Jurkat, Clone E6-1 (cell line): Measurements from ENCODE around the gene KRAS.

Source experiments
- DNase-seq: peaks from one replicate; pipeline ENCODE4 v3.0.0-alpha.2; 2011; ENCODE audit warnings: low read depth, low spot score
- H3K4me3 ChIP-seq: 2 replicates; pipeline ENCODE4 v1.5.1; 2011; ENCODE audit warnings: mild to moderate bottlenecking, low read length, control low read depth, moderate library complexity

Gene KRAS

GRCh38 chr12:25207846-25208245 is 42.9 kb downstream of the KRAS start:
- no peak for DNase-seq

GRCh38 chr12:25207411-25207810 is 43.3 kb downstream of the KRAS start:
- no peak overlapping the region for H3K4me3 ChIP-seq
- DNase-seq: no peak

More at GRCh38 chr12:25207846-25208245, 42.9 kb downstream of the KRAS start:
- no peak overlapping the region for H3K4me3 ChIP-seq

- no peak for DNase-seq
Observed at GRCh38 chr12:25202137-25202536, 48.6 kb downstream of the KRAS start.

GRCh38 chr12:25200703-25201102 is 50.0 kb downstream of the KRAS start:
- no peak for DNase-seq
- H3K4me3 ChIP-seq: no peak overlapping the region

More at GRCh38 chr12:25202137-25202536, 48.6 kb downstream of the KRAS start:
- H3K4me3 ChIP-seq: no peak overlapping the region

- DNase-seq: no peak
- no peak overlapping the region for H3K4me3 ChIP-seq
Observed at GRCh38 chr12:25197608-25198007, 53.1 kb downstream of the KRAS start.

- H3K4me3 ChIP-seq: peak within 1 kb of the TSS; percentile 83
- DNase-seq: peak; percentile 86
Observed at GRCh38 chr12:25195056-25195971, 55.4 kb downstream of the KRAS start, which contains the start of the genes DNAI7 and ETFRF1. TSS of gene DNAI7 (minus strand) at chr12:25195160. CDS start at chr12:25195078, 82 bp downstream. TSS of gene ETFRF1 (plus strand) at chr12:25195237. CDS start at chr12:25203957, 8,720 bp downstream.

- DNase-seq: no peak
- H3K4me3 ChIP-seq: peak overlapping the region; percentile 83
Observed at GRCh38 chr12:25194722-25195055, 56.0 kb downstream of the KRAS start.

GRCh38 chr12:25194214-25194613 is 56.5 kb downstream of the KRAS start:
- peak overlapping the region; percentile 83 for H3K4me3 ChIP-seq
- DNase-seq: no peak

GRCh38 chr12:25190793-25191192 is 59.9 kb downstream of the KRAS start:
- H3K4me3 ChIP-seq: no peak overlapping the region
- no peak for DNase-seq

- H3K4me3 ChIP-seq: no peak overlapping the region
- DNase-seq: no peak
Observed at GRCh38 chr12:25189656-25190055, 61.1 kb downstream of the KRAS start.

- DNase-seq: no peak
- H3K4me3 ChIP-seq: no peak overlapping the region
Observed at GRCh38 chr12:25187781-25188180, 62.9 kb downstream of the KRAS start.

- no peak for DNase-seq
- no peak overlapping the region for H3K4me3 ChIP-seq
Observed at GRCh38 chr12:25186788-25187402, 63.8 kb downstream of the KRAS start.

GRCh38 chr12:25186038-25186787 is 64.5 kb downstream of the KRAS start:
- H3K4me3 ChIP-seq: no peak overlapping the region

GRCh38 chr12:25184132-25184531 is 66.6 kb downstream of the KRAS start:
- H3K4me3 ChIP-seq: no peak overlapping the region
- DNase-seq: no peak

More at GRCh38 chr12:25186038-25186787, 64.5 kb downstream of the KRAS start:
- no peak for DNase-seq

GRCh38 chr12:25182765-25183164 is 68.0 kb downstream of the KRAS start:
- DNase-seq: no peak

GRCh38 chr12:25162866-25163265 is 87.9 kb downstream of the KRAS start:
- H3K4me3 ChIP-seq: no peak overlapping the region
- no peak for DNase-seq

More at GRCh38 chr12:25182765-25183164, 68.0 kb downstream of the KRAS start:
- no peak overlapping the region for H3K4me3 ChIP-seq

GRCh38 chr12:25156061-25156460 is 94.7 kb downstream of the KRAS start:
- DNase-seq: no peak
- no peak overlapping the region for H3K4me3 ChIP-seq

- H3K4me3 ChIP-seq: no peak overlapping the region
- DNase-seq: peak; percentile 35
Observed at GRCh38 chr12:25155022-25155576, 95.6 kb downstream of the KRAS start.
